Lung (tissue), 12 donors: ENCODE data around the gene DEFB112. TPM values are rescaled to one million over a fixed set of nuclear protein-coding genes. Genes with fewer than 3 reads are reported as not detected.

ENCODE experiments used
- ATAC-seq: fragments of 200-7000 bp; cut with Tn5 transposase; one replicate; pipeline ENCODE4 v1.9.1; 2020; ENCODE audit warnings: moderate number of reproducible peaks; ENCODE audit not compliant: insufficient read depth, low FRiP score
- DNase-seq, 3 donors: peaks; one replicate each; pipeline ENCODE4 v3.0.0-alpha.2; 2013 to 2017
- H3K27ac ChIP-seq, 2 donors: one replicate each; pipeline ENCODE4 v1.5.1; 2013; ENCODE audit warnings: mild to moderate bottlenecking in 2 of 2, moderate library complexity in 2 of 2, control low read depth in 1 of 2, inconsistent platforms in 1 of 2, low read depth in 1 of 2, low read length in 1 of 2
- H3K27me3 ChIP-seq, 3 donors: one replicate each; pipeline ENCODE4 v1.5.1; 2013; ENCODE audit warnings: low read length in 2 of 3; ENCODE audit not compliant: control insufficient read depth in 3 of 3, insufficient read depth in 3 of 3
- H3K36me3 ChIP-seq, 4 donors: one replicate each; pipeline ENCODE4 v1.5.1; 2013; ENCODE audit warnings: low read length in 4 of 4, mild to moderate bottlenecking in 1 of 4, moderate library complexity in 1 of 4; ENCODE audit not compliant: control insufficient read depth in 4 of 4, insufficient read depth in 4 of 4
- H3K4me1 ChIP-seq, 5 donors: one replicate each; pipeline ENCODE4 v1.5.1; 2013; ENCODE audit warnings: low read length in 5 of 5, mild to moderate bottlenecking in 2 of 5, moderate library complexity in 1 of 5; ENCODE audit not compliant: control insufficient read depth in 5 of 5, insufficient read depth in 5 of 5
- H3K4me3 ChIP-seq: one replicate; pipeline ENCODE4 v1.5.1; 2013; ENCODE audit warnings: mild to moderate bottlenecking, control low read depth, moderate library complexity
- H3K9ac ChIP-seq, 2 donors: one replicate each; pipeline ENCODE4 v1.5.1; 2013; ENCODE audit warnings: low read length in 2 of 2, control low read depth in 1 of 2; ENCODE audit not compliant: insufficient read depth in 1 of 2
- H3K9me3 ChIP-seq, 4 donors: one replicate each; pipeline ENCODE4 v1.5.1; 2013; ENCODE audit warnings: low read length in 3 of 4, mild to moderate bottlenecking in 1 of 4, moderate library complexity in 1 of 4; ENCODE audit not compliant: control insufficient read depth in 4 of 4, insufficient read depth in 3 of 4
- WGBS, 2 donors: extraction: QIAGEN DNeasy Blood & Tissue Kit; methylation state at CpG; one replicate each; pipeline ENCODE4 v1.1.7; 2013; 5-methylcytosine and 5-hydroxymethylcytosine counted together
- polyA plus RNA-seq, 2 donors: library from polyadenylated mRNA; stranded (reverse); fragments of 200-250 nt; gene quantifications; one replicate each; pipeline ENCODE4 v1.2.1, GENCODE V29; 2013
- total RNA-seq, 2 donors: library from RNA; depleted of rRNA in 1 of 2; stranded (reverse); fragments of >200 nt in 1 of 2; gene quantifications; one replicate each; pipeline ENCODE4 v1.2.1, GENCODE V29; 2014 to 2021
- TF ChIP-seq, protein P1 (sequence below): IDR thresholded peaks from 2 replicates; pipeline ENCODE4 v1.5.1; 2012; ENCODE audit warnings: mild to moderate bottlenecking; ENCODE audit errors: control extremely low read depth, extremely low read depth
- donor health status: control.
- donor health status: control.
- donor health status: Bipolar disorder and iron deficiency.
- donor health status: healthy.
- donor health status: DM: yes; HTN: yes; CAD: no.

The DEFB112 gene
- total and polyA plus RNA-seq, 4 donors = not detected

DNA sequence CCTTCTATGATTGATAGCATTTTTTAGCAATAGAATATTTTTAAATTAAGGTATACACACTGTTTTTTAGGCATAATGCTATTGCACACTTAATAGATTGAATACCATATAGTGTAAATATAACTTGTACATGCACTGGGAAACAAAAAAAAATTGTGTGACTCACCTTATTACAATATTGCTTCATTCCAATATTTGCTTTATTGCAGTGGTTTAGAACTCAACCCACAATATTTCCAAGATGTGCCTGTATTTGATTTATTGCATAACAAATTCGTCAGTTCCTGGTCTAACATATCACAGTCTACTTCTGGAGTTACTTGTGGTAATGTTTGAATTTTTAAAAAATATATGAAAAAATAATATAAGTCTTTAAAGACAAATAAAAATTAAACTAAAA, 41.9 kb upstream of the DEFB112 start:
- no peaks in the 10 kb centered on the region for H3K36me3 ChIP-seq
- WGBS, 2 donors = 10 to 15% methylated on average over 1 of the region's 1 CpG
- H3K27me3 ChIP-seq = no peaks in the 10 kb centered on the region
- H3K9me3 ChIP-seq = no peaks in the 10 kb centered on the region
- no peak overlapping the region for H3K9ac ChIP-seq
- no peak overlapping the region for H3K27ac ChIP-seq
- H3K4me3 ChIP-seq = no peak overlapping the region
- TF ChIP-seq, protein P1, sequence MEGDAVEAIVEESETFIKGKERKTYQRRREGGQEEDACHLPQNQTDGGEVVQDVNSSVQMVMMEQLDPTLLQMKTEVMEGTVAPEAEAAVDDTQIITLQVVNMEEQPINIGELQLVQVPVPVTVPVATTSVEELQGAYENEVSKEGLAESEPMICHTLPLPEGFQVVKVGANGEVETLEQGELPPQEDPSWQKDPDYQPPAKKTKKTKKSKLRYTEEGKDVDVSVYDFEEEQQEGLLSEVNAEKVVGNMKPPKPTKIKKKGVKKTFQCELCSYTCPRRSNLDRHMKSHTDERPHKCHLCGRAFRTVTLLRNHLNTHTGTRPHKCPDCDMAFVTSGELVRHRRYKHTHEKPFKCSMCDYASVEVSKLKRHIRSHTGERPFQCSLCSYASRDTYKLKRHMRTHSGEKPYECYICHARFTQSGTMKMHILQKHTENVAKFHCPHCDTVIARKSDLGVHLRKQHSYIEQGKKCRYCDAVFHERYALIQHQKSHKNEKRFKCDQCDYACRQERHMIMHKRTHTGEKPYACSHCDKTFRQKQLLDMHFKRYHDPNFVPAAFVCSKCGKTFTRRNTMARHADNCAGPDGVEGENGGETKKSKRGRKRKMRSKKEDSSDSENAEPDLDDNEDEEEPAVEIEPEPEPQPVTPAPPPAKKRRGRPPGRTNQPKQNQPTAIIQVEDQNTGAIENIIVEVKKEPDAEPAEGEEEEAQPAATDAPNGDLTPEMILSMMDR = no peak
- ATAC-seq (no peak), DNase-seq (no peak)
- H3K4me1 ChIP-seq = peaks cover 0 to 37% (median 9%) of the 10 kb centered on the region in 5 donors

DNA sequence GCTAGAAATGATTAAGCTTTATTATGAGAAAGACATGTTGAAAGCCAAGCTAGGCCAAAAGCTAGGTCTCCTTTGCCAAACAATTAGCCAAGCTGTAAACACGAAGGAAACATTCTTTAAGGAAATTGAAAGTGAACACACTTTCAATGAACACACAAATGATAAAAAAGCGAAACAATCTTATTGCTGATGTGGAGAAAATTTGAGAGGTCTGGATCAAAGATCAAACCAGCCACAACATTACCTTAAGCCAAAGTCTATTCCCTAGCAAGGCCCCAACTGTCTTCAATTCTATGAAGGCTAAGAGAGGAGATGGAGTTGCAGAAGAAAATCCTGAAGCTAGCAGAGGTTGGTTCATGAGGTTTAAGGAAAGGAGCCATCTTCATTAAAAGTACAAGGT, 40.2 kb upstream of the DEFB112 start:
- WGBS, 2 donors = 74 to 76% methylated on average over 2 of the region's 2 CpGs

DNA sequence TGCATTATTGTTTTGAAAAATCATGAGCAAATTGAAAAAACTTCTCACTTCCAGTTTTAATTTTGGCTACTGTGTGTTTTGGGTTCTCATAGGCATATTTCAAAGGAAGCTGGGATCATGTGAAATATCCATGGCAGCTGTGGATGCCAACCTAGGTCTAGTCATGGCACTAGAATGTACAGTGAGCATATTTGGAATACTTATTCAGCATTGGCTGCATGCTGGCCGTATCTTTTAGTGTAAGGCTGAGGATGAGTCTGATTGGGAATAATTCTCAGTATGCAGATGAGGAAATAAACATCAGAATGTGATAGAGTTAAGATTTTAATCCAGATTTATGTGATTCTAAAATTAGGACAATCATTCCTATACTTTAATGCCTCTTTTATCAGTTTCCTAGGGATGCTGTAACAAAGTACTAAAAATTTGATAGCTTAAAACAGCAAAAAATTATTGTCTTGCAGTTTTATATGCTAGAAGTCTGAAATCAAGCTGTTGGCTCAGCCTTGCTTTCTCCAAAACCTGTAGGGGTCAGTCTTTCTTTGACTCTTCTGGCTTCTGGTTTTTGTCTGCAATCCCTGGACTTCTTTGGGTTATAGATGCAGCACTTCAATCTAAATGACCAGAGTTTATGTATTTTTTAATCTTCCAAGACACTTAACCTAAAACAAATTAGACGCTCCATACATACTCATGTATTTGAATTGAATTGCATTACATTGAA, 37.7 kb upstream of the DEFB112 start:
- no peak for ATAC-seq
- no peak overlapping the region for H3K27ac ChIP-seq
- H3K27me3 ChIP-seq = no peaks in the 10 kb centered on the region
- no peak for DNase-seq
- TF ChIP-seq, protein P1 = no peak
- no peaks in the 10 kb centered on the region for H3K9me3 ChIP-seq
- H3K4me3 ChIP-seq = no peak overlapping the region
- H3K4me1 ChIP-seq = no peaks in the 10 kb centered on the region
- no peak overlapping the region for H3K9ac ChIP-seq
- H3K36me3 ChIP-seq = no peaks in the 10 kb centered on the region
- 45 to 47% methylated on average over 2 of the region's 2 CpGs for WGBS, 2 donors

More for the DNA sequence above, 40.2 kb upstream of the DEFB112 start:
- Histone ChIP-seq H3K9ac (no peak overlapping the region), H3K36me3 (no peaks in the 10 kb centered on the region), H3K27ac (no peak overlapping the region), H3K9me3 (no peaks in the 10 kb centered on the region), H3K4me1 (peaks cover 0 to 19% (median 7%) of the 10 kb centered on the region in 5 donors), H3K27me3 (no peaks in the 10 kb centered on the region), H3K4me3 (no peak overlapping the region)
- TF ChIP-seq, protein P1 = no peak
- no peak for DNase-seq
- no peak for ATAC-seq

DNA sequence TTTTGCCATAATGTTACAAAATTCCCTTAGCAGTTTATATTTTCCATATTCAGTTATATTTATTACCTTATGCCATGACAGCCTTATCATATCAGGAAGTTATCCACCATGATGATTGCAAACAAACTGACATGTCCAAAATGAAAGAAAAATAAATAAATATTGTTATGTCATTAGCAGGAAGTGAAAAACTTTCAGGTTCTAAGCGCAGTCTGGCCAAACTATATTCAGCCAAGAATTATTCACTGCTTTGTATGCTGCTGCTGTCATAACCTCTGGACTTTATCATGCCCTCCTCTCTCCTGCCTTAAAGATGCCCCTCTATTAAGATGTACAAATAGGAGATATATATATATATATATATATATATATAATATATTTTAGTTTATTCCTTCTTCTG, 27.7 kb upstream of the DEFB112 start:
- Histone ChIP-seq H3K36me3 (no peaks in the 10 kb centered on the region), H3K9ac (no peak overlapping the region), H3K27me3 (no peaks in the 10 kb centered on the region), H3K27ac (no peak overlapping the region), H3K4me3 (no peak overlapping the region), H3K4me1 (no peaks in the 10 kb centered on the region), H3K9me3 (no peaks in the 10 kb centered on the region)
- no peak for ATAC-seq
- 0 to 2% methylated on average over 1 of the region's 1 CpG for WGBS, 2 donors
- TF ChIP-seq, protein P1 = no peak
- DNase-seq = no peak
